GM19099 (cell line): Measurements from ENCODE around the gene NLGN4Y.

Source experiments
- POLR2A ChIP-seq: IDR thresholded peaks from 3 replicates; pipeline ENCODE4 v1.6.1; 2011; ENCODE audit warnings: low read depth; ENCODE audit not compliant: insufficient read length; ENCODE audit errors: extremely low read depth

NLGN4Y gene

GRCh38 chrY:14618513-14618912 is 94.2 kb downstream of the NLGN4Y start:
- TF ChIP-seq POLR2A, result no peak

DNA sequence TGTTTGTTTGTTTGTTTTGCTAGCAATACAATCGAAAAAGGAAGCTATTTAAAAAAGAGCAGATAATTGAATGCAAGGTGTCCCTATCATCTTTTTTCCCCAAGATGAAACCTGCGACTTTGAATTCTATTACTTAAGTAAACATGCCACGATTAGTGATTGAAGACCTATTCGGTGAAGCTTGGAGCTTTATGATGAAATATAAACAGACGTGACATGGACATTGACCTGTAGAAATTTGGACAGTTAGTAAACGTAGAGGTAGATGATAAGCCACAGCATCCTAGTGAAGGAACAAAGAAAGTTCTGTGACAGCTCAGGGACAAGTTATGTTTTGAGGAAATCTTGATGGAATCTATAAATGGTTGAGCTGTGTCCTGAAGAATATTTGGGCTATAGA is 103.9 kb downstream of the NLGN4Y start:
- no peak for TF ChIP-seq POLR2A

DNA sequence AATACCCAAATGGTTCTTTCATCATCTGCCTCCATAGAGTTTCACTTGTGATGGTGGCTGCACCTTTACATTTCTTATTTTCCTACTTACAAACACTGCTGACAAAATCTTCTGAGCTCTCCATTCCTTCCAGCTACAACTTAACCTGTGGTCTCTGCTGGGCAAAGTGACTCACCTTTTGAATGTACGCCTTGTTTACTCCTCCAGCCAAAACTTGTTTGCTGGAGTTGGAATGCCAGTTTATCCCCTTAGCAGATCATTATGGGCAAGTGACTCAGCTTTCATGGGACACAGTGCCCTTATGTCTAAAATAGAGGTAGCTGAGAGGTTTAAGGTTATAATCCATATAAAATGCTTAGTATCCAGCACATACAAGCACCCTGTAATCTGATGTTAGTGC is 107.3 kb downstream of the NLGN4Y start:
- no peak for TF ChIP-seq POLR2A

- no peak for TF ChIP-seq POLR2A
These were observed 109.4 kb downstream of the NLGN4Y start for GRCh38 chrY:14633718-14634117.

DNA sequence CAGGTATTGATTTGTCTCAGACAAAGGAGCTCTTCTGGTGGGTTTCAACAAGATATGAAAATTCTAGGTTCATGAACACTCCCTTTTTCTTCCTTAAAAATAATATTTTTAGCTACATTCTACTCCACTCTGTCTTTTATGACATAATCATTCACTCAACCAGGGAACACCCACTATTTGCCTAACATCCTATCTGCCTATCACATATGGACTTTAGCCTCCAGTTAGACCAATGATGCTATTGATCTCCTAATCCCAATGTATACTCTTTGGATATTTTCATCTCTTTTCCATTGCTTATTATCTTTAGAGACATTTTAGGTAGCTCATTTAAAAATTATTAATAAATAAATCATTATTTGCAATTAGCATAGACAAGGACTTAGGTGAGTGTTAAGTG is 110.6 kb downstream of the NLGN4Y start:
- no peak for TF ChIP-seq POLR2A

DNA sequence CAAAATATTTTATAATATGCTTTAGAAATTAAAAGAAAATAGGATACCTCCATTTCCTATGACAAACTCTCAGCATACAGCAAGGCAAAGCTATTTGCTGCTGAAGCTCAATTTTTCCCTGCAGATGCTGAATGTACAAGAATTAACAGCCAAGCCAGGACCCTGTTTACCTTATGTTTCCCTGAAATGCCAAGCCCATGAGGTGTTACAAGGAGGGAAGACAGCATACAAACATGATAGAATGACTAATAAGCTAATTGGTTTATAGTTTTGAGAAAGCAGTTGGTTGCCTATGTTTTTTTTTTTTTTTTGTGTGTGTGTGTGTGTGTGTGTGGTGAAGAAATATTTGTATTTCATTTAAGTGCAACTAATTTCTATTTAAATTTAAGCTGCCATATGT is 113.2 kb downstream of the NLGN4Y start:
- TF ChIP-seq POLR2A, result no peak

- TF ChIP-seq POLR2A, result no peak
These were observed 117.5 kb downstream of the NLGN4Y start for GRCh38 chrY:14641853-14642252.

DNA sequence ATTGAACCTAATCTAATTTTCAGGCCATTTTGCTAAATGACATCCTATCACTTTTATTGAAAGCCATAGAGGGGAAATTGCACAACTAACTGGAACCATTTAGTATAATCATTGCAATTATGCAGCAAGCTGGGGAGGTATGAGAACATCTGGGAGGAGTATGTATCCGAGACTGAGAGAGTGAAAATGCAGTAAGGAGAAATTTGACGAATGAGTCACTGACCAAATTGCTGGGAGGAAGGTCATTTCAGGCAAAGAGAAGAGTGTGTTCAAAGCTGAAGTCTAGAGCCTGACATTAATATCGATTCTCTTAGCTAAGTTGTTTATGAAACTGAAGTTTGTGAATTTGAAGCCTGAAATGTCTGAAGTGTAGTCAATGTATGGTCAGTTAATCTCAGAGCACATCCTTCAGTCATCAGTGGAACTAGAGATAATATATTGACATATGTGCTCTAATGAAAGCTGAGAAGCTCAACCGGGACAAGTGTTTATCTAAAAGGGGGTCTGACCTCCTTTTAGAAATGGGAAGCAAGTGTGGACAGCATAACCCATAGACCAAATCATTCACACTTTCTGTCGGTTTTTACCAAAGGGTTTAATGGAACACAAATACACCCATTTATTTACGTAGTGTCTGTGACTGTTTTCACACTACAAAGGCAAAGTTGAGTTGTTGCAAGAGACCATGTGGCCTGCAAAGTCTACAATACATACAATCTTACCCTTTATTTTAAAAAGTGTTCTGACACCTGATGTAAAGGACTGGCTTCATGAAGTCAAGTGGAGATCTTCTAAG is 120.0 kb downstream of the NLGN4Y start:
- no peak for TF ChIP-seq POLR2A

DNA sequence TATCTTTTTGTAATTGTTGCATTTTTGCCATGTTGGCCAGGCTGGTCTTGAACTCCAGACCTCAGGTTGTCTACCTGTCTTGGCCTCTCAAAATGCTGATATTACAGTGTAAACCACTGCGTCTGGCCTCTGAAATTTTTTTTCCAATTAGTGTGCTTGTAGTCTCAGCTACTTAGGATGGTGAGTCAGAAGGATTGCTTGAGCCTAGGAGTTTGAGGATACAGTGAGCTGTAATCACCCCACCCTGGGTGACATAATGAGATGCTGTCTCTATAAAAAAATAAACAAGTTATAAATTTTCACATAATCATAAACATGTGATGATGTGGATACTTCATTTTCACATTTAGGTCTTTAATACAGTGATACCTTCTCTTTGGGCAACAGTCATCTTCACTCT is 154.9 kb downstream of the NLGN4Y start:
- no peak for TF ChIP-seq POLR2A

DNA sequence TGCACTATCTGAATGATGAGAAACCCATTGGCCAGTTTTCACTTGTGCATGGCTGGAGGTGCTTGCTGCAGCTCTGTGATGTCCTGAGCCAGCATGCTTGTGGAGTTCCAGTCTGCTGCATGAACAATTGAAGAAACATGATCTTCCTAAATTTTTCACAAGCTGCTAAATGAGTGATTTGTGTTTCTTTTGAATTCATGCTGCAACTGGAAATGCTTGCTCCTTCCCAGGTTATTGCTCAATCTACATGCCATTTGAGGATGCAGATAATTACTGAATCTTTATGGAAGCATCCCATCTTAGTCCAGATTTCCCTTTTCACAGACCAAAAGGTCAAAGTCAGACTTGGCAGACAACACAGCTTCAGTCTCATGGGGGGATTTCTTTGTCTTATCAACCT is 170.2 kb downstream of the NLGN4Y start:
- TF ChIP-seq POLR2A, result no peak

- TF ChIP-seq POLR2A, result no peak
These were observed 183.8 kb downstream of the NLGN4Y start for GRCh38 chrY:14708158-14708557.

DNA sequence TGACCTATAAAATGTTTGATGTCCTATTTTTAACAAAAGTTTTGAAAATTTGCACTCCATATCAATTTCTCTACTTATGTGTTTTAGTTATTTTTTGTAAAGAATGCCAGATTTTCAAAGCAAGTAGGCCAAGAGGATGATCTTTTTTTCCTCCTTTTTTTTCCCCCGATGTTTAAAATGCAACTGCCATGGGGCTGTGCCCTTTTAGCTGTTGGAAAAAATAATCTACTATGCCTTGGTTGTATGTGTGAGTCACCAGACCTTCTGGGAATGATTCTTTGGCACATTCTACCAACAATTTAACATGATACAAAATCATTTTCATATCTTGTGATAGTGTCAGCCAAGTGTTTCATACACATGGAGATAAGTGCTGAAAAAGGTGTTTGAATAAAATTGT is 217.3 kb downstream of the NLGN4Y start:
- no peak for TF ChIP-seq POLR2A

GRCh38 chrY:14748329-14748728 is 224.0 kb downstream of the NLGN4Y start:
- no peak for TF ChIP-seq POLR2A

DNA sequence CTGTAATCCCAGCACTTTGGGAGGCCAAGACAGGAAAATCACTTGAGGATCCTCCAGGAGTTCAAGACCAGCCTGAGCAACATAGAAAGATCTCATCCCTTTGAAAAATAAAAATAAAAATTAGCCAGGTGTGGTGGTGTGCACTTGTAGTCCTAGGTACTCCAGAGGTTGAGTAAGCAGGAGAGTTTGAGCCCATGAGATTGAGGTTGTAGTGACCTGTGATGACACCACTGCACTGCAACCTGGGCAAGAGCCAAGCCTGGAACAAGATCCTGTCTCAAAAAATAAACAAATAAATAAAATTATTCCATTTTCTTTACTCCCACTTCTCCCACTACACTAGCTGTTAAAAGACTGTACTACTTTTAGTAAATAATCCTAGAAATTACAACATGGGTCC is 231.2 kb downstream of the NLGN4Y start:
- no peak for TF ChIP-seq POLR2A

- TF ChIP-seq POLR2A, result no peak
These were observed 238.6 kb downstream of the NLGN4Y start for GRCh38 chrY:14762903-14763302.

DNA sequence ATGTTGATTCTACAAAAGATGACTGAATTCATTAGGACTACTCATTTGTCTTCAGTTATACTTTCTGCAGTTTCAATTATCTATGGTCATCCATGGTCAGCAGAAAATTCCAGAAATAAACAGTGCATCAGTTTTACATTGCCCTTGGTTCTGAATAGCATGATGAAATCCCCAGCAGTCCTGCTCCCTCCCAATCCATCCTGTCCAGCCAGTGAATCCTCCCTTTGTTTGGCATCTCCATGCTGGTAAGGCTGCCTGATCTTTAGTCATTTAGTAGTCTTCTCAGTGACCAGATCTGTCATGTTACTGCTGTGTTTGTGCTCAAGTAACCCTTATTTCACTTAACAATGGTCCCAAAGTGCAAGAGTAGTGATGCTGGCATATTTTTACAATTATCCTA is 239.3 kb downstream of the NLGN4Y start:
- no peak for TF ChIP-seq POLR2A

DNA sequence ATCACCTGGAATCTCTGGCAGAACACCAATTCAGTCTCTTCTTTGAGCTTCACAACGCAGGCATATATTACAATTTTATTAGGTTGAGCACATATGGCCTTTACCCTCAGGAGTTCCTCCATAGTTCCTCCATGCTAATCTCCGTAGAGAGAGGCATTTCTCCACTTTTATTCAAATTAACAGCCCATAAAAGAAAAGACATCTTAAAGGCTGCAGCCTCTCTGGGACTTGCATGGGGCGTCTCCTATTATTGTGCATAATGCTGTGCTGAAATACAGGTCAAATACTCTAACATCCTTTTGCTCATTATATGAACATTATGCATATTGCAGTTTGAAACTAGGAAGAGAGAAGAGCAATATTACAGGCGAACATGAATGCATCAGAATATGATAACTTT is 253.9 kb downstream of the NLGN4Y start:
- TF ChIP-seq POLR2A, result no peak
